Loucy (cell line): ENCODE measurements around the gene TCOF1.

Experiments used
- H2AFZ ChIP-seq: fragments of 200-600 bp; sonication (generic); 2 replicates; pipeline ENCODE4 v1.6.0; 2016; ENCODE audit warnings: antibody characterized with exemption, mild to moderate bottlenecking, low read length, moderate library complexity
- H3F3A ChIP-seq: fragments of 200-600 bp; 2 replicates; pipeline ENCODE4 v1.6.0; 2016; ENCODE audit warnings: antibody characterized with exemption, low read depth, mild to moderate bottlenecking
- H3K27me3 ChIP-seq: fragments of 200-600 bp; sonication (generic); 2 replicates; pipeline ENCODE4 v1.6.1; 2014; ENCODE audit warnings: low read length, mild to moderate bottlenecking; ENCODE audit not compliant: insufficient read depth, poor library complexity, severe bottlenecking
- H3K36me3 ChIP-seq: fragments of 200-600 bp; sonication (generic); 2 replicates; pipeline ENCODE4 v1.6.1; 2016; ENCODE audit warnings: low read length; ENCODE audit not compliant: insufficient read depth
- H3K4me1 ChIP-seq: fragments of 200-600 bp; sonication (generic); 2 replicates; pipeline ENCODE4 v1.5.1; 2014; ENCODE audit warnings: low read length, mild to moderate bottlenecking; ENCODE audit not compliant: insufficient read depth, poor library complexity, severe bottlenecking
- H3K4me2 ChIP-seq: fragments of 200-600 bp; sonication (generic); 2 replicates; pipeline ENCODE4 v1.6.0; 2014; ENCODE audit warnings: antibody characterized with exemption, low read length, low read depth, mild to moderate bottlenecking; ENCODE audit not compliant: poor library complexity, severe bottlenecking
- H3K4me3 ChIP-seq: fragments of 200-600 bp; sonication (generic); 2 replicates; pipeline ENCODE4 v1.5.1; 2014; ENCODE audit warnings: low read length, mild to moderate bottlenecking, mixed read lengths; ENCODE audit not compliant: poor library complexity, severe bottlenecking
- H3K79me2 ChIP-seq: fragments of 200-600 bp; sonication (generic); 2 replicates; pipeline ENCODE4 v1.6.1; 2014; ENCODE audit warnings: low read length; ENCODE audit not compliant: insufficient read depth
- H3K9ac ChIP-seq: fragments of 200-600 bp; sonication (generic); 2 replicates; pipeline ENCODE4 v1.6.0; 2014; ENCODE audit warnings: mild to moderate bottlenecking, low read depth, low read length, moderate library complexity; ENCODE audit not compliant: poor library complexity, severe bottlenecking
- H3K9me2 ChIP-seq: fragments of 200-600 bp; sonication (generic); replicated peaks from 2 replicates; pipeline ENCODE4 v1.6.1; 2016; ENCODE audit warnings: low read depth, low read length, mixed read lengths
- H3K9me3 ChIP-seq: fragments of 200-600 bp; sonication (generic); 2 replicates; pipeline ENCODE4 v1.6.1; 2014; ENCODE audit warnings: mild to moderate bottlenecking, antibody characterized with exemption, low read length, low read depth; ENCODE audit not compliant: insufficient read depth
- H4K20me1 ChIP-seq: fragments of 200-600 bp; sonication (generic); 2 replicates; pipeline ENCODE4 v1.6.0; 2014; ENCODE audit warnings: antibody characterized with exemption, low read length, mild to moderate bottlenecking; ENCODE audit not compliant: insufficient read depth, poor library complexity, severe bottlenecking
- CTCF ChIP-seq: fragments of 200-600 bp; sonication (generic); conservative IDR thresholded peaks from 2 replicates; pipeline ENCODE4 v1.5.1; 2014; ENCODE audit warnings: mild to moderate bottlenecking, antibody characterized with exemption, low read length
- EZH2phosphoT487 ChIP-seq: fragments of 200-600 bp; IDR thresholded peaks from 2 replicates; pipeline ENCODE4 v1.6.1; 2018; ENCODE audit warnings: antibody characterized with exemption, mild to moderate bottlenecking, moderate library complexity, borderline replicate concordance

Gene TCOF1

GRCh38 chr5:150310246-150310645 lies 47.3 kb upstream of the TCOF1 start:
- H3K4me3 ChIP-seq: no peak overlapping the region
- H3K9me3 ChIP-seq: no peaks in the 10 kb centered on the region
- no peaks in the 10 kb centered on the region for H4K20me1 ChIP-seq
- H3K36me3 ChIP-seq: no peaks in the 10 kb centered on the region
- no peaks in the 10 kb centered on the region for H3K4me1 ChIP-seq
- no peaks in the 10 kb centered on the region for H3K9me2 ChIP-seq
- H3K79me2 ChIP-seq: no peaks in the 10 kb centered on the region
- H3K27me3 ChIP-seq: no peaks in the 10 kb centered on the region
- no peak overlapping the region for H3K9ac ChIP-seq
- TF ChIP-seq EZH2phosphoT487 (no peak), CTCF (no peak)
- no peak overlapping the region for H2AFZ ChIP-seq
- no peaks in the 10 kb centered on the region for H3F3A ChIP-seq
- no peak overlapping the region for H3K4me2 ChIP-seq

GRCh38 chr5:150311015-150311692 lies 46.3 kb upstream of the TCOF1 start:
- no peaks in the 10 kb centered on the region for H3F3A ChIP-seq
- H3K36me3 ChIP-seq: no peaks in the 10 kb centered on the region
- no peaks in the 10 kb centered on the region for H3K79me2 ChIP-seq
- H3K9me3 ChIP-seq: no peaks in the 10 kb centered on the region
- no peaks in the 10 kb centered on the region for H4K20me1 ChIP-seq
- no peaks in the 10 kb centered on the region for H3K9me2 ChIP-seq
- no peak overlapping the region for H2AFZ ChIP-seq
- TF ChIP-seq CTCF (no peak), EZH2phosphoT487 (no peak)
- no peak overlapping the region for H3K4me3 ChIP-seq
- no peaks in the 10 kb centered on the region for H3K27me3 ChIP-seq
- no peak overlapping the region for H3K4me2 ChIP-seq
- no peaks in the 10 kb centered on the region for H3K4me1 ChIP-seq
- H3K9ac ChIP-seq: no peak overlapping the region

GRCh38 chr5:150312518-150312917 lies 45.0 kb upstream of the TCOF1 start:
- Histone ChIP-seq H3K9me3 (no peaks in the 10 kb centered on the region), H2AFZ (no peak overlapping the region), H4K20me1 (no peaks in the 10 kb centered on the region), H3K27me3 (no peaks in the 10 kb centered on the region), H3F3A (no peaks in the 10 kb centered on the region), H3K79me2 (no peaks in the 10 kb centered on the region), H3K4me3 (no peak overlapping the region), H3K9me2 (no peaks in the 10 kb centered on the region), H3K36me3 (no peaks in the 10 kb centered on the region), H3K4me2 (no peak overlapping the region), H3K9ac (no peak overlapping the region), H3K4me1 (no peaks in the 10 kb centered on the region)
- TF ChIP-seq EZH2phosphoT487 (no peak), CTCF (no peak)
